Memory B cell (primary cell): ENCODE measurements around the gene RFPL3.
"Not testable (repeated sequence)": the region's sequence is repeated elsewhere in the genome, so short reads cannot be mapped to it uniquely, and the experiment has no call there.

ENCODE experiments used
- ATAC-seq: fragments of 150-1000 bp; cut with Tn5 transposase; 2 replicates; pipeline ENCODE4 v1.10.0; 2021; ENCODE audit warnings: low read depth, mild to moderate bottlenecking, moderate library complexity
- DNase-seq, 2 donors: peaks; one replicate each; pipeline ENCODE4 v3.0.0; 2022; ENCODE audit warnings: low spot score in 2 of 2
- H3K27ac Mint-ChIP-seq: one replicate; pipeline ENCODE4 v1.8.0; 2022; ENCODE audit warnings: mild to moderate bottlenecking, moderate library complexity, mixed read lengths
- H3K27me3 Mint-ChIP-seq: one replicate; pipeline ENCODE4 v1.8.0; 2022; ENCODE audit warnings: mixed read lengths
- H3K36me3 Mint-ChIP-seq: one replicate; pipeline ENCODE4 v1.8.0; 2022; ENCODE audit warnings: mild to moderate bottlenecking, mixed read lengths
- H3K4me1 Mint-ChIP-seq: one replicate; pipeline ENCODE4 v1.8.0; 2022; ENCODE audit warnings: mixed read lengths
- H3K4me3 Mint-ChIP-seq: one replicate; pipeline ENCODE4 v1.8.0; 2022; ENCODE audit warnings: mild to moderate bottlenecking, moderate library complexity, mixed read lengths
- H3K9me3 Mint-ChIP-seq: one replicate; pipeline ENCODE4 v1.8.0; 2022; ENCODE audit warnings: mixed read lengths

RFPL3 gene

DNA sequence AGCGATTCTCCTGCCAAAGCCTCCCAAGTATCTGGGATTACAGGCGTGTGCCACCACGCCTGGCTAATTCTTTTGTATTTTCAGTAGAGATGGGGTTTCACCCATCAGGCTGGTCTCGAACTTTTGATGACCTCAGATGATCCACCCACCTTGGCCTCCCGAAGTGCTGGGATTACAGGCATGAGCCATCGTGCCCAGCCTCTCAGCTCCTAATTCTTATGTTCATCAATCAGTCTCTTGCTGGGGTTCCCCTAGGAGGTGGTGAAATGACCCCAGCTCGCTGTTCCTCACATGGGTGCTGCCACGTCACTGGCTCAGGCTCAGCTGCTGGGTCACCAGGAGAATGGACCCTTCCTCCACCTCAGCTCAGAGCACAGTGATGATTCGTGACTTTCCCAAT, at the start of gene RFPL3:
RFPL3 (plus strand) TSS at position 301 of the 400 bp plus-strand sequence. CDS start 205 bp downstream, outside the sequence.
- peak in 1 of 2 donors; percentile 4 for DNase-seq
- H3K36me3 Mint-ChIP-seq, H3K4me3 Mint-ChIP-seq, H3K27me3 Mint-ChIP-seq, H3K4me1 Mint-ChIP-seq, H3K27ac Mint-ChIP-seq, ATAC-seq, H3K9me3 Mint-ChIP-seq: not testable (repeated sequence)

GRCh38 chr22:32308191-32308590, 49.5 kb upstream of the RFPL3 start:
- Mint-ChIP-seq H3K4me1 (no peaks in the 10 kb centered on the region), H3K27ac (no peak overlapping the region), H3K9me3 (no peaks in the 10 kb centered on the region), H3K4me3 (no peak overlapping the region), H3K27me3 (peaks cover 22% of the 10 kb centered on the region), H3K36me3 (no peaks in the 10 kb centered on the region)
- DNase-seq (no peak), ATAC-seq (no peak)

GRCh38 chr22:32308934-32309333, 48.7 kb upstream of the RFPL3 start:
- H3K9me3 Mint-ChIP-seq = no peaks in the 10 kb centered on the region
- no peak overlapping the region for H3K27ac Mint-ChIP-seq
- H3K36me3 Mint-ChIP-seq = no peaks in the 10 kb centered on the region
- H3K4me1 Mint-ChIP-seq = no peaks in the 10 kb centered on the region
- H3K27me3 Mint-ChIP-seq = peaks cover 25% of the 10 kb centered on the region
- DNase-seq (no peak), ATAC-seq (no peak)
- H3K4me3 Mint-ChIP-seq = no peak overlapping the region

- H3K36me3 Mint-ChIP-seq = no peaks in the 10 kb centered on the region
- no peaks in the 10 kb centered on the region for H3K4me1 Mint-ChIP-seq
- no peak overlapping the region for H3K4me3 Mint-ChIP-seq
- H3K27ac Mint-ChIP-seq = no peak overlapping the region
- no peaks in the 10 kb centered on the region for H3K9me3 Mint-ChIP-seq
- peaks cover 25% of the 10 kb centered on the region for H3K27me3 Mint-ChIP-seq
- ATAC-seq (no peak), DNase-seq (no peak)
Observed at GRCh38 chr22:32309585-32310251, 47.9 kb upstream of the RFPL3 start.

GRCh38 chr22:32310777-32311176, 46.9 kb upstream of the RFPL3 start:
- DNase-seq (no peak), ATAC-seq (no peak)
- Mint-ChIP-seq H3K4me3 (no peak overlapping the region), H3K4me1 (no peaks in the 10 kb centered on the region), H3K27ac (no peak overlapping the region), H3K9me3 (peaks cover 2% of the 10 kb centered on the region), H3K36me3 (no peaks in the 10 kb centered on the region), H3K27me3 (peaks cover 22% of the 10 kb centered on the region)

DNA sequence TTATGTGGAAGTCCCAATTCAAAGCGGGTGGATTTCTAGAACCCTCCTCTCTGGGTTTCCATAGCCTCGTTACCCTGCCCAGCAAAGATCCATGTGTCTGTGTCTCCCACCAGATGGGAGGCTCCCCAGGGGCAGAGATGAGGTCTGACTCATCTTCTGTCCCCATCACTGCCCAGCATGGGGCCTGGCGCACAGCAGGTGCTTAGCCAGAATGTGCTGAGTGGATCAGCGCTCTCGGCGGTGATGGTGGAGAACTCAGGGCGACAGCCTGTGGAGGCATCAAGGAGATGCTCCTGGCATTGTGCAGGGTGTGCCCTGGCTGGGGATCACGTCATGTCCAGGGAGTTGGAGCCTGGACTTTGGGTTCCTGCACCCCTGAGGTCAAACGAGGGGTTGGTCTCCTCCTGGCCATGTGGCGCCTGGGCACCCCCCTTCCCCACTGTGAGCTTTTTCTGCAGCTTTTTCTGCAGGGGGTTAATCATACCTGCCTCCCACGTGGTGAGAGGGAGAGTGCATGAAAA, 46.1 kb upstream of the RFPL3 start:
- Mint-ChIP-seq H3K9me3 (peaks cover 3% of the 10 kb centered on the region), H3K27ac (no peak overlapping the region), H3K4me1 (no peaks in the 10 kb centered on the region), H3K4me3 (no peak overlapping the region), H3K27me3 (peaks cover 22% of the 10 kb centered on the region), H3K36me3 (no peaks in the 10 kb centered on the region)
- no peak for DNase-seq
- ATAC-seq = no peak

DNA sequence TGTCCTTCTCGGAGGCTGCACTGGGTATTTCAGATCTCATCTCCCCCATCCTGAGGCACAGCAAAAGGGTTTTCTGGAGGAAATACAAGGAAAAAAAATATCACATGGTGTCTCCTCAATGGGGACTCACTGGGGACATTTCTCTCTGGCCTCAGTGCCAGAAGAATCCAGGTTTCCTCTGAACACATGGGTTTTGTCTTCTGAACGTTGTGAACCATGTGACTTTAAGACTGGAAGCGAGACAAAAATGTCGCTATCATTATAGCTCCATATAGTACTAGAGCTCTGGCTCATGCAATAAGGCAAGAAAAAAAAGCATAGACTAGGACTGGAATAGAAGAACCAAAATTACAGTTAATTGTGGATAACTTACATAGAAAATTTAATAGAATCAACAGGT, 44.9 kb upstream of the RFPL3 start:
- H3K9me3 Mint-ChIP-seq = peaks cover 3% of the 10 kb centered on the region
- no peak for ATAC-seq

GRCh38 chr22:32313532-32313931, 44.1 kb upstream of the RFPL3 start:
- no peak overlapping the region for H3K4me3 Mint-ChIP-seq
- no peaks in the 10 kb centered on the region for H3K36me3 Mint-ChIP-seq
- DNase-seq (no peak), ATAC-seq (no peak)
- H3K4me1 Mint-ChIP-seq = peaks cover 3% of the 10 kb centered on the region
- peaks cover 5% of the 10 kb centered on the region for H3K9me3 Mint-ChIP-seq
- no peak overlapping the region for H3K27ac Mint-ChIP-seq
- peaks cover 22% of the 10 kb centered on the region for H3K27me3 Mint-ChIP-seq

More for the DNA sequence above, 44.9 kb upstream of the RFPL3 start:
- DNase-seq = no peak
- Mint-ChIP-seq H3K27ac (no peak overlapping the region), H3K4me3 (no peak overlapping the region), H3K4me1 (no peaks in the 10 kb centered on the region), H3K36me3 (no peaks in the 10 kb centered on the region), H3K27me3 (peaks cover 20% of the 10 kb centered on the region)

GRCh38 chr22:32317524-32317923, 40.1 kb upstream of the RFPL3 start:
- Mint-ChIP-seq H3K27me3 (peaks cover 17% of the 10 kb centered on the region), H3K4me3 (no peak overlapping the region), H3K9me3 (peaks cover 8% of the 10 kb centered on the region), H3K27ac (no peak overlapping the region), H3K36me3 (no peaks in the 10 kb centered on the region), H3K4me1 (peaks cover 3% of the 10 kb centered on the region)
- ATAC-seq (no peak), DNase-seq (no peak)

DNA sequence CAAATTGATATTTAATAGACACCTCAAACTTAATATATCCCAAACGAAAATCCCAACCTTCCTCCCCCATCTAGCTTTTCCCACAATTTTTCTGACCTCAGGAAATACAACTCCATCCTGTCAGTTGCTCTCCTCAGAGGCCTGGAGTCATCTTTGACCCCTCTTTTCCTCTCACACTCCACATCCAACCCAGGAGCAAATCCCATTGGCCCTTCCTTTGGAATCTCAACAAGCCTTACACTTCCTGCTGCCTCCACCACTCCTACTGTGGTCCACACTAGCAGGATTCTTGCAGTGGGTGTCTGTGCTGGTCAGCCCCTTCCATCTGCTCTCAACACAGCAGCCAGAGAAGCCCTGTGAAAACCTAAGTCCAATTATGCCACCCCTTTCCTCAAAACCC, 39.3 kb upstream of the RFPL3 start:
- no peak overlapping the region for H3K4me3 Mint-ChIP-seq
- H3K27ac Mint-ChIP-seq = no peak overlapping the region
- peaks cover 17% of the 10 kb centered on the region for H3K27me3 Mint-ChIP-seq
- H3K4me1 Mint-ChIP-seq = peaks cover 3% of the 10 kb centered on the region
- no peak for ATAC-seq
- H3K36me3 Mint-ChIP-seq = no peaks in the 10 kb centered on the region
- DNase-seq = no peak
- H3K9me3 Mint-ChIP-seq = peaks cover 8% of the 10 kb centered on the region

GRCh38 chr22:32319861-32320406, 37.7 kb upstream of the RFPL3 start:
- ATAC-seq (no peak), DNase-seq (no peak)
- peaks cover 13% of the 10 kb centered on the region for H3K27me3 Mint-ChIP-seq
- H3K4me1 Mint-ChIP-seq = peaks cover 3% of the 10 kb centered on the region
- H3K36me3 Mint-ChIP-seq = no peaks in the 10 kb centered on the region
- no peak overlapping the region for H3K27ac Mint-ChIP-seq
- no peak overlapping the region for H3K4me3 Mint-ChIP-seq
- H3K9me3 Mint-ChIP-seq = peaks cover 8% of the 10 kb centered on the region

DNA sequence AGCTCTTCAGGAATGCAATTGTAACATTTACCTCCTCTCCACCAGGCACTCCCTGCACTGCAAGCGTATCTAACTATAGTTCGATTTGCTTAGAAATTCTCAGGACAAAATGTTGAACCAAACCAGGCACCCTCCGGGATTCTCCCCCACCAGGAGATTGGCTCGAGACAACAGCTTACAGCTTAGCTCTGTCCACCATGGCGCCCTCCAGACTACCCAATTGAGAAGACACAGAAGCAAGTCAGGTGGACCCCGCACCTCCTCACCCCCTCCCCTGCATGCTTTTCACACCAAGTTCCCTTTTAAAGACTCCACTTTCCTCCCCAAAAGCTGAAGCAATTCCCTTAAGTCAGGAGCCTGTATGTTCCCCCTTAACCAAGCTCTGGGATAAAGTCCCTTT, 34.7 kb upstream of the RFPL3 start:
- no peak for DNase-seq
- ATAC-seq = no peak
- Mint-ChIP-seq H3K4me1 (peaks cover 1% of the 10 kb centered on the region), H3K27ac (no peak overlapping the region), H3K36me3 (no peaks in the 10 kb centered on the region), H3K27me3 (peaks cover 13% of the 10 kb centered on the region), H3K4me3 (no peak overlapping the region), H3K9me3 (peaks cover 4% of the 10 kb centered on the region)

DNA sequence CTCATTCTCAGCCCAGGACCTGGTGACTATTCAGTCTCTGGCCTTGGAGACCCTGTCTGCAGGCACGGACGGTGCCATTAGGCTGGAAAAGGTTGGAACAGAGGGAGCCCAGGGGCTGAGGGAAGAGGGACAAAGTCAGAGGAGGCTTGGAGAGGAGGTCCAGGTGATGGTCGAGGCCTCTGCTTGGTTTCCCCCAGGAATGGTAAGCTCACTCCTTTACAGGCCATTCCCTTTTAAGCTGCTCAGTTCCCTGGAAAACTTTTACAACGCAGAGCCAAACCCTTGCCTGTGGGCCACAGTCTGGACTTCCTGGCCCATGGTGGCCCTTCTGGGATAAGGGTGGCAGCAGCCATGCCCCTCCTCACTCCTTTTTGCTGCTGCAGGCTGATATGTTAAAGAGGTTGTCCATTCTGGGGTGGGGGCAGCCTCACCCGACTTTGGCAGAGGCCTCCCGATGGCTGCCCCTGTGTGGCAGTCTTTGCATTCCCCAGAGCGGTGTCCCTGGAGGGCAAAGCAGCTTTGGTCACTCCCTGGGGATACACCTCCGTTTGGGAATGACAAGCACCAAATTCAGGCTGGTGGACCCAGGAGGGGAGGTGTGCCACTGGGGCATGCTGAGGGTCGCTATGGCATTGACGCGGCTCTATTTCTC, 34.0 kb upstream of the RFPL3 start:
- Mint-ChIP-seq H3K27ac (no peak overlapping the region), H3K9me3 (peaks cover 3% of the 10 kb centered on the region), H3K27me3 (peaks cover 7% of the 10 kb centered on the region), H3K36me3 (no peaks in the 10 kb centered on the region), H3K4me1 (no peaks in the 10 kb centered on the region), H3K4me3 (no peak overlapping the region)
- DNase-seq (no peak), ATAC-seq (no peak)

DNA sequence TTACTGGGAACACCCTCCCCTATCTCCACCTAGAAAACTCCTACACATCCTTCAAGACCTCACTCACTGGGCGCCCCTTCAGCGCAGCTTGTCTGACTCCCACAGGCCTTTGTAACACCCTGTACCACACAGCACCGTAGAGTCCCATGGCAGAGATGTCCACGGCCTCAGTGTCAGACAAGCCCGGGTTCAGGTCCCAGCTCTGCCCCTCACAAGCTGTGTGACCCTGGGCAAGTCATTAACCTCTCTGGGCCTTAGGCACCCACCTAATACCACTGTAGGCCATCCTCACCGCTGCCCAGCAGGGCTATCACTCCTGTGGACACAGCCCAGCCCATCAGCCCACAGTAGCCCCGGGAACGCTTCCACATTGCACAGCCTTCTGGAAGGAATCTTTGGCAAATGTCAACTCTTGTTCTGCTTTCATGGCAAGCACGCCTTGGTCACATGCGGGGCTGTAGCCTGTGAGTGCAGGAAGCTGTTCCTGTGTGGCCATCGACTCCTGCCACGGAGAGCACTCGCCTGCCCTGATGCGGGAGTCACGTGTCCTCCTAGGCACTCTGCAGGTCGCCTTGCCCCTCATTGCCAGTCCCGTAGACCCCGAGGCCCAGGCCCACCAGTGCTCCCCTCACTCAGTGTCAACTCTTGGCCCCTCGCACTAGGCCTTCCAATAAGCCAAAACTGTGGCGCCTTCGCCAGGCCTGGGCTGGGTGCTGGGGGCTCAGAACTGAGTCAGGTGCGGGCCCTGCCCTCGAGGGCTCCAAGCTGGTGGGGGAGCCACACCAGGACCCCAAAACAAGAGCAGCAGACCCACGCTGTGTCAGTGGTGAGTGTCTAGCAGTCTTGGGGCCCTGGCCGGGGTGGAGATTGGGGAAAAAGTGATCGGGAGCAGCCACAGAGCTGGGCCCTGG, 32.9 kb upstream of the RFPL3 start:
- H3K9me3 Mint-ChIP-seq = no peaks in the 10 kb centered on the region
- no peak for ATAC-seq
- peaks cover 4% of the 10 kb centered on the region for H3K27me3 Mint-ChIP-seq

More for the DNA sequence above, 32.9 kb upstream of the RFPL3 start:
- Mint-ChIP-seq H3K4me3 (no peak overlapping the region), H3K4me1 (no peaks in the 10 kb centered on the region), H3K36me3 (no peaks in the 10 kb centered on the region), H3K27ac (no peak overlapping the region)
- DNase-seq = no peak
